Rectal smooth muscle tissue (tissue), 1 donor: ENCODE measurements around the gene CCDC9B.

ENCODE experiments used
- H3K27ac ChIP-seq: one replicate; pipeline ENCODE4 v1.7.0; 2013; ENCODE audit warnings: low read depth, low read length, inconsistent platforms
- H3K27me3 ChIP-seq: one replicate; pipeline ENCODE4 v1.7.0; 2013; ENCODE audit warnings: low read length; ENCODE audit not compliant: control insufficient read depth, insufficient read depth
- H3K36me3 ChIP-seq: one replicate; pipeline ENCODE4 v1.7.0; 2013; ENCODE audit warnings: low read length; ENCODE audit not compliant: control insufficient read depth, insufficient read depth
- H3K4me1 ChIP-seq: one replicate; pipeline ENCODE4 v1.7.0; 2013; ENCODE audit warnings: low read length; ENCODE audit not compliant: control insufficient read depth, insufficient read depth
- H3K4me3 ChIP-seq: one replicate; pipeline ENCODE4 v1.7.0; 2013; ENCODE audit warnings: low read length
- H3K9ac ChIP-seq: one replicate; pipeline ENCODE4 v1.7.0; 2013; ENCODE audit warnings: low read length

The CCDC9B gene

GRCh38 chr15:40293905-40294895 is 46.5 kb downstream of the CCDC9B start:
- Histone ChIP-seq H3K27ac (no peak overlapping the region), H3K9ac (no peak overlapping the region), H3K4me1 (peaks cover 6% of the 10 kb centered on the region), H3K4me3 (no peak overlapping the region), H3K36me3 (peaks cover 3% of the 10 kb centered on the region), H3K27me3 (no peaks in the 10 kb centered on the region)

GRCh38 chr15:40293006-40293405 is 47.7 kb downstream of the CCDC9B start:
- no peaks in the 10 kb centered on the region for H3K36me3 ChIP-seq

GRCh38 chr15:40292246-40292645 is 48.5 kb downstream of the CCDC9B start:
- no peaks in the 10 kb centered on the region for H3K27me3 ChIP-seq

More at GRCh38 chr15:40293006-40293405, 47.7 kb downstream of the CCDC9B start:
- Histone ChIP-seq H3K27me3 (no peaks in the 10 kb centered on the region), H3K27ac (no peak overlapping the region), H3K4me1 (peaks cover 6% of the 10 kb centered on the region), H3K9ac (no peak overlapping the region), H3K4me3 (no peak overlapping the region)

GRCh38 chr15:40290918-40291574 is 49.7 kb downstream of the CCDC9B start:
- H3K36me3 ChIP-seq, result no peaks in the 10 kb centered on the region
- H3K27ac ChIP-seq, result no peak overlapping the region
- peak overlapping the region; percentile 41 for H3K4me3 ChIP-seq
- no peaks in the 10 kb centered on the region for H3K27me3 ChIP-seq
- H3K4me1 ChIP-seq, result peaks cover 6% of the 10 kb centered on the region
- H3K9ac ChIP-seq, result no peak overlapping the region

More at GRCh38 chr15:40292246-40292645, 48.5 kb downstream of the CCDC9B start:
- no peak overlapping the region for H3K27ac ChIP-seq
- peaks cover 6% of the 10 kb centered on the region for H3K4me1 ChIP-seq
- no peak overlapping the region for H3K9ac ChIP-seq
- no peak overlapping the region for H3K4me3 ChIP-seq
- no peaks in the 10 kb centered on the region for H3K36me3 ChIP-seq

- Histone ChIP-seq H3K27me3 (no peaks in the 10 kb centered on the region), H3K27ac (no peak overlapping the region), H3K9ac (no peak overlapping the region), H3K4me1 (peaks cover 4% of the 10 kb centered on the region), H3K36me3 (no peaks in the 10 kb centered on the region), H3K4me3 (no peak overlapping the region)
Observed at GRCh38 chr15:40290545-40290917, 50.2 kb downstream of the CCDC9B start.

GRCh38 chr15:40289140-40289775 is 51.5 kb downstream of the CCDC9B start:
- Histone ChIP-seq H3K36me3 (no peaks in the 10 kb centered on the region), H3K9ac (no peak overlapping the region), H3K27me3 (no peaks in the 10 kb centered on the region), H3K4me3 (no peak overlapping the region), H3K27ac (no peak overlapping the region), H3K4me1 (peaks cover 11% of the 10 kb centered on the region)

GRCh38 chr15:40287968-40288367 is 52.8 kb downstream of the CCDC9B start:
- H3K36me3 ChIP-seq, result no peaks in the 10 kb centered on the region
- H3K27ac ChIP-seq, result no peak overlapping the region
- H3K9ac ChIP-seq, result no peak overlapping the region
- H3K4me3 ChIP-seq, result no peak overlapping the region
- peaks cover 11% of the 10 kb centered on the region for H3K4me1 ChIP-seq
- no peaks in the 10 kb centered on the region for H3K27me3 ChIP-seq

- Histone ChIP-seq H3K27me3 (no peaks in the 10 kb centered on the region), H3K4me1 (peaks cover 11% of the 10 kb centered on the region), H3K27ac (no peak overlapping the region), H3K9ac (no peak overlapping the region), H3K36me3 (no peaks in the 10 kb centered on the region), H3K4me3 (no peak overlapping the region)
Observed at GRCh38 chr15:40287505-40287904, 53.2 kb downstream of the CCDC9B start.

GRCh38 chr15:40286794-40287193 is 53.9 kb downstream of the CCDC9B start:
- Histone ChIP-seq H3K4me1 (peaks cover 11% of the 10 kb centered on the region), H3K27me3 (no peaks in the 10 kb centered on the region)

GRCh38 chr15:40286061-40286532 is 54.6 kb downstream of the CCDC9B start:
- peaks cover 11% of the 10 kb centered on the region for H3K4me1 ChIP-seq
- no peak overlapping the region for H3K9ac ChIP-seq
- H3K4me3 ChIP-seq, result no peak overlapping the region
- no peaks in the 10 kb centered on the region for H3K36me3 ChIP-seq
- peaks cover 6% of the 10 kb centered on the region for H3K27me3 ChIP-seq
- H3K27ac ChIP-seq, result no peak overlapping the region

More at GRCh38 chr15:40286794-40287193, 53.9 kb downstream of the CCDC9B start:
- H3K4me3 ChIP-seq, result no peak overlapping the region
- no peaks in the 10 kb centered on the region for H3K36me3 ChIP-seq
- no peak overlapping the region for H3K27ac ChIP-seq
- H3K9ac ChIP-seq, result no peak overlapping the region

GRCh38 chr15:40285554-40286011 is 55.2 kb downstream of the CCDC9B start:
- H3K4me1 ChIP-seq, result peaks cover 11% of the 10 kb centered on the region
- H3K27me3 ChIP-seq, result peaks cover 10% of the 10 kb centered on the region
- no peak overlapping the region for H3K9ac ChIP-seq
- H3K27ac ChIP-seq, result no peak overlapping the region
- H3K36me3 ChIP-seq, result no peaks in the 10 kb centered on the region
- H3K4me3 ChIP-seq, result no peak overlapping the region

GRCh38 chr15:40285151-40285550 is 55.6 kb downstream of the CCDC9B start:
- peaks cover 11% of the 10 kb centered on the region for H3K27me3 ChIP-seq
- no peaks in the 10 kb centered on the region for H3K36me3 ChIP-seq
- H3K27ac ChIP-seq, result peak overlapping the region; percentile 22
- H3K4me3 ChIP-seq, result no peak overlapping the region
- H3K9ac ChIP-seq, result no peak overlapping the region
- H3K4me1 ChIP-seq, result peaks cover 11% of the 10 kb centered on the region
